Neural progenitor cell (in vitro differentiated cells): ENCODE measurements around the gene DDHD1. TPM values are rescaled to one million over a fixed set of nuclear protein-coding genes. Genes with fewer than 3 reads are reported as not detected.

Experiments used
- DNase-seq: peaks from one replicate; pipeline ENCODE4 v3.0.0-alpha.2; 2016; ENCODE audit warnings: low spot score
- H2AFZ ChIP-seq: fragments of 200-600 bp; sonication (generic); replicated peaks from 2 replicates; pipeline ENCODE4 v1.6.1; 2016; ENCODE audit warnings: antibody characterized with exemption
- H3F3A ChIP-seq: fragments of 200-600 bp; sonication (generic); 2 replicates; pipeline ENCODE4 v1.6.1; 2016; ENCODE audit warnings: antibody characterized with exemption, low read depth
- H3K27ac ChIP-seq: fragments of 200-600 bp; sonication (generic); 2 replicates; pipeline ENCODE4 v1.5.1; 2016; ENCODE audit warnings: mild to moderate bottlenecking
- H3K27me3 ChIP-seq: fragments of 200-600 bp; sonication (generic); 2 replicates; pipeline ENCODE4 v1.6.1; 2016; ENCODE audit warnings: mild to moderate bottlenecking, moderate library complexity
- H3K36me3 ChIP-seq: fragments of 200-600 bp; sonication (generic); 2 replicates; pipeline ENCODE4 v1.5.1; 2016
- H3K4me1 ChIP-seq: fragments of 200-600 bp; sonication (generic); 2 replicates; pipeline ENCODE4 v1.6.1; 2016; ENCODE audit warnings: mixed run types
- H3K4me2 ChIP-seq: fragments of 200-600 bp; sonication (generic); 2 replicates; pipeline ENCODE4 v1.6.1; 2016
- H3K4me3 ChIP-seq: fragments of 200-600 bp; sonication (generic); 2 replicates; pipeline ENCODE4 v1.5.1; 2016
- H3K79me2 ChIP-seq: fragments of 200-600 bp; sonication (generic); 2 replicates; pipeline ENCODE4 v1.6.1; 2016; ENCODE audit warnings: low read depth
- H3K9ac ChIP-seq: fragments of 200-600 bp; sonication (generic); 2 replicates; pipeline ENCODE4 v1.6.1; 2016
- H3K9me3 ChIP-seq: fragments of 200-600 bp; sonication (generic); 2 replicates; pipeline ENCODE4 v1.5.1; 2016; ENCODE audit warnings: low read depth
- H4K20me1 ChIP-seq: fragments of 200-600 bp; sonication (generic); 2 replicates; pipeline ENCODE4 v1.6.1; 2016; ENCODE audit warnings: low read depth
- H3K27ac Mint-ChIP-seq: 3 replicates; pipeline ENCODE4 v1.8.0; 2021; ENCODE audit warnings: mixed read lengths
- H3K27me3 Mint-ChIP-seq: 2 replicates; pipeline ENCODE4 v1.8.0; 2022; ENCODE audit warnings: low read depth, mild to moderate bottlenecking, inconsistent platforms, moderate library complexity, mixed read lengths; ENCODE audit not compliant: insufficient read depth
- H3K36me3 Mint-ChIP-seq: 3 replicates; pipeline ENCODE4 v1.8.0; 2021; ENCODE audit warnings: mixed read lengths
- H3K4me1 Mint-ChIP-seq: 3 replicates; pipeline ENCODE4 v1.8.0; 2021; ENCODE audit warnings: mixed read lengths
- H3K4me3 Mint-ChIP-seq: 3 replicates; pipeline ENCODE4 v1.8.0; 2021; ENCODE audit warnings: mild to moderate bottlenecking, moderate library complexity, mixed read lengths
- H3K9me3 Mint-ChIP-seq: 3 replicates; pipeline ENCODE4 v1.8.0; 2020; ENCODE audit warnings: mixed read lengths
- CTCF ChIP-seq: fragments of 200-600 bp; sonication (generic); IDR thresholded peaks from 2 replicates; pipeline ENCODE4 v1.5.1; 2017; ENCODE audit warnings: antibody characterized with exemption, mild to moderate bottlenecking
- EZH2 ChIP-seq: fragments of 200-600 bp; sonication (generic); IDR thresholded peaks from 2 replicates; pipeline ENCODE4 v1.6.1; 2017; ENCODE audit warnings: antibody characterized with exemption, mild to moderate bottlenecking, moderate library complexity
- EZH2phosphoT487 ChIP-seq: fragments of 200-600 bp; sonication (generic); IDR thresholded peaks from 2 replicates; pipeline ENCODE4 v1.6.1; 2017; ENCODE audit warnings: antibody characterized with exemption
- total RNA-seq: library from RNA; depleted of rRNA; stranded (reverse); fragments of >200 nt; gene quantifications from 2 replicates; pipeline ENCODE4 v1.2.3, GENCODE V29; 2015; ENCODE audit warnings: low replicate concordance

Gene DDHD1
- total RNA-seq, 1 donor from 2014 or later: 30.2 TPM

- Histone ChIP-seq H3K4me2 (no peak overlapping the region), H3K36me3 (no peaks in the 10 kb centered on the region), H3F3A (no peaks in the 10 kb centered on the region), H3K9ac (no peak overlapping the region), H3K27ac (no peak overlapping the region), H2AFZ (peak overlapping the region; percentile 17), H3K4me1 (peaks cover 8% of the 10 kb centered on the region), H3K9me3 (no peaks in the 10 kb centered on the region), H3K79me2 (no peaks in the 10 kb centered on the region), H4K20me1 (no peaks in the 10 kb centered on the region), H3K4me3 (no peak overlapping the region), H3K27me3 (no peaks in the 10 kb centered on the region)
- Mint-ChIP-seq H3K4me3 (no peak overlapping the region), H3K4me1 (peaks cover 3% of the 10 kb centered on the region), H3K36me3 (peaks cover 7% of the 10 kb centered on the region), H3K27ac (peak overlapping the region; percentile 57), H3K27me3 (peaks cover 2% of the 10 kb centered on the region), H3K9me3 (no peaks in the 10 kb centered on the region)
- TF ChIP-seq CTCF (no peak), EZH2phosphoT487 (no peak)
- no peak for DNase-seq
These were observed 125.6 kb downstream of the DDHD1 start for GRCh38 chr14:53027562-53027961.

- Mint-ChIP-seq H3K4me3 (no peak overlapping the region), H3K9me3 (no peaks in the 10 kb centered on the region), H3K27me3 (peaks cover 2% of the 10 kb centered on the region), H3K4me1 (no peaks in the 10 kb centered on the region), H3K36me3 (peaks cover 7% of the 10 kb centered on the region), H3K27ac (no peak overlapping the region)
- H3K4me1 ChIP-seq: peaks cover 3% of the 10 kb centered on the region
- no peak overlapping the region for H3K27ac ChIP-seq
- no peaks in the 10 kb centered on the region for H3K36me3 ChIP-seq
- H3K4me3 ChIP-seq: no peak overlapping the region
- no peaks in the 10 kb centered on the region for H3F3A ChIP-seq
- H3K4me2 ChIP-seq: no peak overlapping the region
- no peak for DNase-seq
- no peaks in the 10 kb centered on the region for H3K9me3 ChIP-seq
- TF ChIP-seq CTCF (no peak), EZH2phosphoT487 (no peak), EZH2 (no peak)
- no peak overlapping the region for H3K9ac ChIP-seq
- no peaks in the 10 kb centered on the region for H3K79me2 ChIP-seq
- peak overlapping the region; percentile 17 for H2AFZ ChIP-seq
- H4K20me1 ChIP-seq: no peaks in the 10 kb centered on the region
- H3K27me3 ChIP-seq: no peaks in the 10 kb centered on the region
These were observed 126.1 kb downstream of the DDHD1 start for GRCh38 chr14:53027041-53027440.

GRCh38 chr14:53023325-53023724 is 129.8 kb downstream of the DDHD1 start:
- Histone ChIP-seq H4K20me1 (no peaks in the 10 kb centered on the region), H3K9me3 (no peaks in the 10 kb centered on the region), H2AFZ (no peak overlapping the region), H3K27ac (no peak overlapping the region), H3F3A (peaks cover 6% of the 10 kb centered on the region), H3K36me3 (no peaks in the 10 kb centered on the region), H3K9ac (no peak overlapping the region), H3K79me2 (no peaks in the 10 kb centered on the region), H3K4me3 (no peak overlapping the region), H3K27me3 (no peaks in the 10 kb centered on the region), H3K4me1 (peaks cover 15% of the 10 kb centered on the region), H3K4me2 (no peak overlapping the region)
- Mint-ChIP-seq H3K27ac (no peak overlapping the region), H3K4me3 (no peak overlapping the region), H3K36me3 (peaks cover 4% of the 10 kb centered on the region), H3K4me1 (peaks cover 15% of the 10 kb centered on the region), H3K9me3 (no peaks in the 10 kb centered on the region), H3K27me3 (no peaks in the 10 kb centered on the region)
- no peak for DNase-seq
- TF ChIP-seq EZH2: no peak
- TF ChIP-seq EZH2phosphoT487: no peak
- TF ChIP-seq CTCF: no peak
